D721Med (cell line): ENCODE measurements around the gene OR4D1.
A peak's percentile ranks its signal among the peaks of the same experiment; 100 is the strongest.

Experiments used
- DNase-seq: peaks from one replicate; pipeline ENCODE4 v3.0.0; 2011; ENCODE audit warnings: low spot score; ENCODE audit not compliant: insufficient read length
- FAIRE-seq: peaks from 2 replicates; lab custom pipeline; 2011; peaks lifted over from hg19 to GRCh38; lab: Jason Lieb, UNC
- TF ChIP-seq, protein P1 (sequence below): IDR thresholded peaks from 2 replicates; pipeline ENCODE4 v1.5.1; 2012; ENCODE audit warnings: mild to moderate bottlenecking, control low read depth; ENCODE audit not compliant: insufficient read depth; ENCODE audit errors: missing control alignments

Gene OR4D1

DNA sequence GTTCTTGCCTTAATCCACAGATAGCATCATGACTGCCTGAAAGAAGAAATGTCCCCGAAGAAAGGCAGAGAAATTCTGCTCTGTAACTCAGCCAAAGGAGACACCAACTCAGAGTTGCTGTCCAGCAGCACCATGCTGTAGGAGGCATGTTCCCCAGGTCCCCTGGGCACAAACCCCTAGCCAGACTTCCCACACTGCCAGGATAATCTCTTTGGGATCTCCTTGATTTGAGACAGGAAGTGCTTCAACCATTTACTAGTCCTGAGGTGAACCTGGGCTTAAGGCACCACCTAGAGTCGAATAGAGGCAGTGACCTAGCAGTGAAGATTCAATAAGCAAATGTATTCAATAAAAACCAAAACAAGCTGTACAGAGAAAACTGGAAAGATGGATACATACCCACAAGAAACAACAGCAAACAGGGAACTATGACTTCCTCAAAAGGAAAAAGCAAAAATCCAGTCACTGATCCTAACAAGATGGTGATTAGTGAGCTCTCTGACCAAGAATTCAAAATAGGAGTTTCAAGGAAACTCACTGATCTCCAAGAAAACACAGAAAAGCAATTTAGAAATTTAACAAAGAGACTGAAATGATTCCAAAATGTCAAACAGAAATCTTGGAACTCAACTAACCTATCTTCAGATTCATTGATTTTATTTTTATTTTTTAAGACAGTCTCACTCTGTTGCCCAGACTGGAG is 24.3 kb downstream of the OR4D1 start:
- peak; percentile 74 for FAIRE-seq
- DNase-seq = no peak

DNA sequence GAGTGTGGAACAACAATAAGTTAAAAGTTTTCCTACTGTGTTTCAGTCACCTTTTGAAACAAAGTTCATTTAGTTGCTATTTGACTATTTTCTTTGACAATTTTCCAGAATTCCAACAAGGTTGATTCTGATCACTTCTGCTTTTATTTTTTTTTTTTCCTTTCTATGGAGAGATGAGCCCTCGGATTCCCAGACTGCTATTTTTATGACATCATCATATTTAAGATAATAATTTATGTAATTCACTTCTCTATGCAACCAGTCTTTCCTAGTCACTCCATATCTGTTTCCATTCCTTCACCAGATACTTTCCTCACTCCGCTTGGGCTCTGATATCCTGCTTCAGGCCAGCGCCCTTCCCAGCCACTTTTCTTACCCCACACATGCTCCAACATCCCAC is 26.7 kb downstream of the OR4D1 start:
- no peak for DNase-seq
- FAIRE-seq = no peak
- TF ChIP-seq, protein P1, sequence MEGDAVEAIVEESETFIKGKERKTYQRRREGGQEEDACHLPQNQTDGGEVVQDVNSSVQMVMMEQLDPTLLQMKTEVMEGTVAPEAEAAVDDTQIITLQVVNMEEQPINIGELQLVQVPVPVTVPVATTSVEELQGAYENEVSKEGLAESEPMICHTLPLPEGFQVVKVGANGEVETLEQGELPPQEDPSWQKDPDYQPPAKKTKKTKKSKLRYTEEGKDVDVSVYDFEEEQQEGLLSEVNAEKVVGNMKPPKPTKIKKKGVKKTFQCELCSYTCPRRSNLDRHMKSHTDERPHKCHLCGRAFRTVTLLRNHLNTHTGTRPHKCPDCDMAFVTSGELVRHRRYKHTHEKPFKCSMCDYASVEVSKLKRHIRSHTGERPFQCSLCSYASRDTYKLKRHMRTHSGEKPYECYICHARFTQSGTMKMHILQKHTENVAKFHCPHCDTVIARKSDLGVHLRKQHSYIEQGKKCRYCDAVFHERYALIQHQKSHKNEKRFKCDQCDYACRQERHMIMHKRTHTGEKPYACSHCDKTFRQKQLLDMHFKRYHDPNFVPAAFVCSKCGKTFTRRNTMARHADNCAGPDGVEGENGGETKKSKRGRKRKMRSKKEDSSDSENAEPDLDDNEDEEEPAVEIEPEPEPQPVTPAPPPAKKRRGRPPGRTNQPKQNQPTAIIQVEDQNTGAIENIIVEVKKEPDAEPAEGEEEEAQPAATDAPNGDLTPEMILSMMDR = no peak

More for the DNA sequence above, 24.3 kb downstream of the OR4D1 start:
- TF ChIP-seq, protein P1 = peak; percentile 64

DNA sequence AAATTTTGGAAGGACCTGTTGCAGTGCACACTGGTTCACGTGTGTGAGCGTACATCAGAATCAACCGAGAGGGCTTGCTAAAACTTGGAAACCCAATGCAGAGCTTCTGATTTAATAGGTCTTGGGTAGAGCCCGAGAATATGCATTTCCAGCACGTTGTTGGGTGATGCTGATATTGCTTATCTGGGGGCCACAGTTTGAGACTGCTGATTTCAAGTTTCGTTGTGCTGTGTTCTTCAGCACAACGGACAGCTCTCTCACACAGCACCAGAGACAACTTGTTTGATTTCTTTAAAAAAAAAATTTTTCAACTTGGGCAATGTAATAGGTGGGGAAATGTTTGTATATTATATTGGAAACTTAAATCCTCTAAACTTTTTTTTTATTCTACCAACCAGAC is 28.0 kb downstream of the OR4D1 start:
- DNase-seq = no peak
- no peak for FAIRE-seq
- TF ChIP-seq, protein P1 = no peak

DNA sequence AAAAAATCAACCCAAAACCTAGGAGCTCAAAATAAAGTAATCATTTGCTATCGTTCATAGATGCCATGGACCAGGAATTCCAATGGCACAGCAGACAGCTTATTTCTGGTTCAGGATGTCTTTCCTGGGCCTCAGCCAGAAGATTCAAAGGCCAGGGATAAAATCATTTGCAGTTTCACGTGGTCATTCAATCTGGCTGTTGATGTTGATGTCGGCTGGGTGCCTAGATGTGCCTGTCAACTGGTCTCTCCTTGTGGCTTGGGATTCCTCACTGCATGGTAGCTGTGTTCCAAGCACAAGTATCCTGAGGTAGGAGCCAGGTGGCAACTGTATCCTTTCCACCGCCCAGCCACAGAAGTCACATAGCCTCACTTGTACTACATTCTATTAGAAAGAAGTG is 33.6 kb downstream of the OR4D1 start:
- DNase-seq = no peak
- FAIRE-seq = no peak
- TF ChIP-seq, protein P1 = no peak

GRCh38 chr17:58183514-58183913 is 35.3 kb downstream of the OR4D1 start:
- no peak for FAIRE-seq
- TF ChIP-seq, protein P1 = no peak
- no peak for DNase-seq

GRCh38 chr17:58184308-58184985 is 36.3 kb downstream of the OR4D1 start:
- FAIRE-seq = no peak
- DNase-seq = no peak
- TF ChIP-seq, protein P1 = no peak
